SK-N-SH treated with all-trans-retinoic acid at 6 μM for 48 hours (cell line): ENCODE data around the gene KRT25.

Source experiments
- ATAC-seq: fragments of 200-7000 bp; cut with Tn5 transposase; 3 replicates; pipeline ENCODE4 v1.9.1; 2020; ENCODE audit warnings: mild to moderate bottlenecking, moderate library complexity
- ARNTL ChIP-seq: fragments of 450-650 bp; formaldehyde crosslinking; IDR thresholded peaks from 2 replicates; pipeline ENCODE4 v1.5.0; 2020; ENCODE audit warnings: low read depth, mild to moderate bottlenecking, moderate library complexity, borderline replicate concordance
- BACH2 ChIP-seq: fragments of 250-450 bp; sonication (Bioruptor Pico); IDR thresholded peaks from 2 replicates; pipeline ENCODE4 v1.9.0; 2021; ENCODE audit warnings: mild to moderate bottlenecking, borderline replicate concordance
- CREB5 ChIP-seq: fragments of 250-450 bp; sonication (Bioruptor Pico); IDR thresholded peaks from 2 replicates; pipeline ENCODE4 v1.5.1; 2020; ENCODE audit warnings: low read depth, mild to moderate bottlenecking, moderate library complexity
- CSDC2 ChIP-seq: fragments of 250-450 bp; sonication (Bioruptor Pico); IDR thresholded peaks from 2 replicates; pipeline ENCODE4 v1.5.0; 2020; ENCODE audit warnings: mild to moderate bottlenecking, moderate library complexity
- ESRRG ChIP-seq: fragments of 250-450 bp; sonication (Bioruptor Pico); IDR thresholded peaks from 2 replicates; pipeline ENCODE4 v1.6.1; 2021; ENCODE audit warnings: mild to moderate bottlenecking
- GLIS3 ChIP-seq: fragments of 250-450 bp; sonication (Bioruptor Pico); IDR thresholded peaks from 2 replicates; pipeline ENCODE4 v1.5.0; 2020; ENCODE audit warnings: mild to moderate bottlenecking, moderate library complexity
- ISL1 ChIP-seq: fragments of 250-450 bp; sonication (Bioruptor Pico); IDR thresholded peaks from 2 replicates; pipeline ENCODE4 v2.1.2; 2022; ENCODE audit warnings: mild to moderate bottlenecking, moderate library complexity
- OSR1 ChIP-seq: fragments of 250-450 bp; sonication (Bioruptor Pico); IDR thresholded peaks from 2 replicates; pipeline ENCODE4 v1.8.0; 2022; ENCODE audit warnings: moderate library complexity, mild to moderate bottlenecking, inconsistent platforms
- PATZ1 ChIP-seq: fragments of 250-450 bp; sonication (Bioruptor Pico); IDR thresholded peaks from 2 replicates; pipeline ENCODE4 v1.8.0; 2020; ENCODE audit warnings: mild to moderate bottlenecking, moderate library complexity, borderline replicate concordance
- PPARA ChIP-seq: fragments of 250-450 bp; sonication (Bioruptor Pico); IDR thresholded peaks from 2 replicates; pipeline ENCODE4 v1.5.0; 2020; ENCODE audit warnings: mild to moderate bottlenecking, borderline replicate concordance
- RARB ChIP-seq: fragments of 250-450 bp; sonication (Bioruptor Pico); IDR thresholded peaks from 2 replicates; pipeline ENCODE4 v1.8.0; 2021; ENCODE audit warnings: mild to moderate bottlenecking, moderate library complexity
- SNAI2 ChIP-seq: fragments of 250-450 bp; sonication (Bioruptor Pico); IDR thresholded peaks from 2 replicates; pipeline ENCODE4 v1.5.0; 2020; ENCODE audit warnings: mild to moderate bottlenecking, moderate library complexity
- TCF4 ChIP-seq: fragments of 250-450 bp; sonication (Bioruptor Pico); IDR thresholded peaks from 2 replicates; pipeline ENCODE4 v1.8.0; 2021; ENCODE audit warnings: mild to moderate bottlenecking, moderate library complexity, borderline replicate concordance
- TSHZ2 ChIP-seq: fragments of 250-450 bp; sonication (Bioruptor Pico); IDR thresholded peaks from 2 replicates; pipeline ENCODE4 v1.5.0; 2020; ENCODE audit warnings: mild to moderate bottlenecking, moderate library complexity
- ZC3H10 ChIP-seq: fragments of 250-450 bp; sonication (Bioruptor Pico); IDR thresholded peaks from 2 replicates; pipeline ENCODE4 v1.5.1; 2021; ENCODE audit warnings: mild to moderate bottlenecking, moderate library complexity
- ZFP3 ChIP-seq: fragments of 250-450 bp; sonication (Bioruptor Pico); IDR thresholded peaks from 2 replicates; pipeline ENCODE4 v1.5.0; 2020; ENCODE audit warnings: mild to moderate bottlenecking, moderate library complexity
- ZFP30 ChIP-seq: fragments of 450-650 bp; formaldehyde crosslinking; IDR thresholded peaks from 2 replicates; pipeline ENCODE4 v1.5.0; 2022; ENCODE audit warnings: mild to moderate bottlenecking, moderate library complexity
- ZNF565 ChIP-seq: fragments of 450-650 bp; formaldehyde crosslinking; conservative IDR thresholded peaks from 2 replicates; pipeline ENCODE4 v1.5.0; 2020; ENCODE audit warnings: low read depth, mild to moderate bottlenecking, moderate library complexity

KRT25 gene

GRCh38 chr17:40755231-40755630 lies at the start of gene KRT25:
KRT25 (minus strand) TSS chr17:40755331; CDS start chr17:40755271, 60 bp downstream.
- no peak for ATAC-seq
- TF ChIP-seq ZFP3 (CRISPR knock-in tag) (no peak), ZNF565 (CRISPR knock-in tag) (no peak), GLIS3 (CRISPR knock-in tag) (no peak), BACH2 (CRISPR knock-in tag) (no peak), CREB5 (CRISPR knock-in tag) (no peak), RARB (CRISPR knock-in tag) (no peak), CSDC2 (CRISPR knock-in tag) (no peak), PPARA (CRISPR knock-in tag) (no peak), PATZ1 (CRISPR knock-in tag) (no peak)

- TF ChIP-seq ZNF565 (CRISPR knock-in tag), result no peak
- TF ChIP-seq GLIS3 (CRISPR knock-in tag), result no peak
- no peak for TF ChIP-seq TSHZ2 (CRISPR knock-in tag)
- no peak for TF ChIP-seq SNAI2 (CRISPR knock-in tag)
- TF ChIP-seq RARB (CRISPR knock-in tag), result no peak
- no peak for TF ChIP-seq ESRRG (CRISPR knock-in tag)
- TF ChIP-seq TCF4, result peak; percentile 65; the same call in 1 of the 2 replicates
- TF ChIP-seq, all 23 proteins: peak for 1
- ATAC-seq, result peak; percentile 99
These were observed 48.5 kb upstream of the KRT25 start for GRCh38 chr17:40803617-40804082.

GRCh38 chr17:40801157-40801556 lies 46.0 kb upstream of the KRT25 start:
- no peak for ATAC-seq
- TF ChIP-seq RARB (CRISPR knock-in tag) (no peak), ZFP30 (CRISPR knock-in tag) (no peak), GLIS3 (CRISPR knock-in tag) (no peak), ISL1 (CRISPR knock-in tag) (no peak), CREB5 (CRISPR knock-in tag) (no peak), PATZ1 (CRISPR knock-in tag) (no peak), ARNTL (CRISPR knock-in tag) (no peak), ESRRG (CRISPR knock-in tag) (no peak)

- ATAC-seq, result no peak
- TF ChIP-seq ESRRG (CRISPR knock-in tag) (no peak), ISL1 (CRISPR knock-in tag) (no peak), ZFP30 (CRISPR knock-in tag) (no peak), TSHZ2 (CRISPR knock-in tag) (no peak), OSR1 (CRISPR knock-in tag) (no peak), TCF4 (no peak), BACH2 (CRISPR knock-in tag) (no peak), CREB5 (CRISPR knock-in tag) (no peak), ZFP3 (CRISPR knock-in tag) (no peak), SNAI2 (CRISPR knock-in tag) (no peak), ZC3H10 (CRISPR knock-in tag) (no peak), ZNF565 (CRISPR knock-in tag) (no peak)
These were observed 45.2 kb upstream of the KRT25 start for GRCh38 chr17:40800381-40800780.
